KOPT-K1 (cell line): ENCODE measurements around the gene ZNF48.

ENCODE experiments used
- H3K27ac ChIP-seq: fragments of 200-600 bp; sonication (generic); 2 replicates; pipeline ENCODE4 v1.5.1; 2016; ENCODE audit warnings: antibody characterized with exemption, mild to moderate bottlenecking, low read depth, low read length; ENCODE audit not compliant: poor library complexity, severe bottlenecking
- H3K36me3 ChIP-seq: fragments of 200-600 bp; sonication (generic); 2 replicates; pipeline ENCODE4 v1.5.1; 2017; ENCODE audit warnings: antibody characterized with exemption, mild to moderate bottlenecking, low read length, moderate library complexity; ENCODE audit not compliant: insufficient read depth
- H3K9me3 ChIP-seq: fragments of 200-600 bp; sonication (generic); 2 replicates; pipeline ENCODE4 v1.5.1; 2017; ENCODE audit warnings: antibody characterized with exemption, low read length, mild to moderate bottlenecking; ENCODE audit not compliant: insufficient read depth, poor library complexity, severe bottlenecking

The ZNF48 gene

GRCh38 chr16:30446203-30446595 lies 51.0 kb downstream of the ZNF48 start:
- peaks cover 23% of the 10 kb centered on the region for H3K36me3 ChIP-seq
- no peaks in the 10 kb centered on the region for H3K9me3 ChIP-seq
- H3K27ac ChIP-seq = peak overlapping the region; percentile 80

GRCh38 chr16:30447512-30448226 lies 52.4 kb downstream of the ZNF48 start:
- no peaks in the 10 kb centered on the region for H3K9me3 ChIP-seq
- H3K36me3 ChIP-seq = peaks cover 23% of the 10 kb centered on the region
- no peak overlapping the region for H3K27ac ChIP-seq

- no peak overlapping the region for H3K27ac ChIP-seq
- no peaks in the 10 kb centered on the region for H3K9me3 ChIP-seq
- peaks cover 9% of the 10 kb centered on the region for H3K36me3 ChIP-seq
Observed at GRCh38 chr16:30449116-30449435, 53.9 kb downstream of the ZNF48 start.
